B cell (primary cell): ENCODE measurements around the gene NMB. TPM values are rescaled to one million over a fixed set of nuclear protein-coding genes. Genes with fewer than 3 reads are reported as not detected.

Experiments used
- ATAC-seq: fragments of 200-7000 bp; cut with Tn5 transposase; one replicate; pipeline ENCODE4 v1.10.0; 2021; ENCODE audit warnings: low read depth, mild to moderate bottlenecking, moderate number of reproducible peaks, moderate library complexity
- CTCF ChIA-PET: fragments of 350-600 bp; sonication (Branson Sonifier 250); formaldehyde crosslinking; loops from one replicate; lab custom pipeline; 2021; ENCODE audit warnings: antibody characterized with exemption, inconsistent platforms; lab: Charles Lee
- POLR2A ChIA-PET: fragments of 350-600 bp; sonication (Branson Sonifier 250); formaldehyde crosslinking; loops from one replicate; lab custom pipeline; 2021; ENCODE audit warnings: antibody characterized with exemption; lab: Charles Lee
- DNase-seq: peaks from one replicate; pipeline ENCODE4 v3.0.0; 2013
- H2AFZ ChIP-seq: 2 replicates; pipeline ENCODE4 v1.6.1; 2012; ENCODE audit warnings: mild to moderate bottlenecking, low read depth, low read length; ENCODE audit not compliant: insufficient read depth, poor library complexity, severe bottlenecking
- H3K27ac ChIP-seq, 2 donors: 1 replicate in 1 of 2; 2 replicates in 1 of 2; pipeline ENCODE4 v1.5.1; 2012 to 2013; ENCODE audit warnings: low read length in 2 of 2, mild to moderate bottlenecking in 2 of 2, moderate library complexity in 1 of 2
- H3K27me3 ChIP-seq, 4 experiments: fragments of 200-600 bp in 1 of 4; sonication (generic) in 1 of 4; replicated peaks in 1 of 4; 1 replicate in 2 of 4; 2 replicates in 2 of 4; pipeline versions ENCODE4 v1.6.1 to v1.7.0; 2013 to 2016; ENCODE audit warnings: low read length in 3 of 4, mild to moderate bottlenecking in 2 of 4, mixed read lengths in 1 of 4, moderate library complexity in 1 of 4; ENCODE audit not compliant: insufficient read depth in 4 of 4, control insufficient read depth in 3 of 4; ENCODE audit errors: control extremely low read depth in 1 of 4
- H3K36me3 ChIP-seq, 2 experiments: replicated peaks in 1 of 2; 1 replicate in 1 of 2; 2 replicates in 1 of 2; pipeline versions ENCODE4 v1.6.1 to v1.7.1; 2013; ENCODE audit warnings: low read length in 1 of 2; ENCODE audit not compliant: insufficient read depth in 2 of 2, control insufficient read depth in 1 of 2; ENCODE audit errors: control extremely low read depth in 1 of 2, extremely low read depth in 1 of 2
- H3K4me1 ChIP-seq, 2 donors: fragments of 200-600 bp in 1 of 2; sonication (generic) in 1 of 2; 1 replicate in 1 of 2; 2 replicates in 1 of 2; pipeline versions ENCODE4 v1.5.1 to v1.6.1; 2013 to 2017; ENCODE audit warnings: low read length in 2 of 2; ENCODE audit not compliant: control insufficient read depth in 2 of 2, insufficient read depth in 2 of 2
- H3K4me2 ChIP-seq: replicated peaks from 2 replicates; pipeline ENCODE3; 2012; ENCODE audit warnings: mild to moderate bottlenecking, low read depth, low read length; ENCODE audit not compliant: poor library complexity, severe bottlenecking
- H3K4me3 ChIP-seq, 5 experiments: fragments of 200-600 bp in 1 of 5; sonication (generic) in 1 of 5; 1 replicate in 3 of 5; 2 replicates in 2 of 5; pipeline versions ENCODE4 v1.5.1 to v1.7.0; 2011 to 2016; ENCODE audit warnings: low read length in 4 of 5, mild to moderate bottlenecking in 4 of 5, low read depth in 2 of 5, control low read depth in 1 of 5, moderate library complexity in 1 of 5; ENCODE audit not compliant: insufficient read depth in 1 of 5; ENCODE audit errors: control extremely low read depth in 1 of 5, extremely low read depth in 1 of 5
- H3K79me2 ChIP-seq: fragments of 200-600 bp; sonication (generic); one replicate; pipeline ENCODE4 v1.6.0; 2016; ENCODE audit warnings: low read length; ENCODE audit not compliant: control insufficient read depth, insufficient read depth
- H3K9ac ChIP-seq: fragments of 200-600 bp; sonication (generic); 2 replicates; pipeline ENCODE4 v1.6.1; 2017; ENCODE audit warnings: mild to moderate bottlenecking, low read length, moderate library complexity
- H3K9me3 ChIP-seq, 3 donors: one replicate each; pipeline versions ENCODE4 v1.6.1 to v1.7.1; 2013; ENCODE audit warnings: low read length in 2 of 3; ENCODE audit not compliant: control insufficient read depth in 2 of 3, insufficient read depth in 1 of 3; ENCODE audit errors: control extremely low read depth in 1 of 3
- H4K20me1 ChIP-seq: 2 replicates; pipeline ENCODE4 v1.6.0; 2012; ENCODE audit warnings: mild to moderate bottlenecking, low read length; ENCODE audit not compliant: insufficient read depth, control insufficient read depth, poor library complexity, severe bottlenecking
- H3K27ac Mint-ChIP-seq: one replicate; pipeline ENCODE4 v1.8.0; 2021; ENCODE audit warnings: mixed read lengths
- H3K27me3 Mint-ChIP-seq: one replicate; pipeline ENCODE4 v1.8.0; 2021; ENCODE audit warnings: mixed read lengths
- H3K4me1 Mint-ChIP-seq: one replicate; pipeline ENCODE4 v1.8.0; 2021; ENCODE audit warnings: mixed read lengths
- H3K4me3 Mint-ChIP-seq: one replicate; pipeline ENCODE4 v1.8.0; 2021; ENCODE audit warnings: mixed read lengths
- H3K9me3 Mint-ChIP-seq: one replicate; pipeline ENCODE4 v1.8.0; 2022; ENCODE audit warnings: mixed read lengths; ENCODE audit not compliant: insufficient read depth
- CTCF ChIP-seq: fragments of 200-600 bp; IDR thresholded peaks from one replicate; pipeline ENCODE4 v1.8.0; 2022; ENCODE audit warnings: antibody characterized with exemption, mild to moderate bottlenecking
- EZH2 ChIP-seq: IDR thresholded peaks from 2 replicates; pipeline ENCODE4 v1.6.1; 2012; ENCODE audit warnings: borderline replicate concordance, low read depth, mild to moderate bottlenecking, moderate library complexity, low read length; ENCODE audit not compliant: insufficient read depth, poor library complexity, severe bottlenecking
- WGBS: methylation state at CpG from one replicate; pipeline ENCODE4 v1.1.5; 2013; ENCODE audit warnings: missing lambda C conversion rate; ENCODE audit not compliant: insufficient coverage; 5-methylcytosine and 5-hydroxymethylcytosine counted together
- intact Hi-C: fragments of 100-400 bp; cut with micrococcal nuclease; formaldehyde crosslinking; loops from one replicate; pipeline ENCODE4 v1.10.0; 2022
- polyA plus RNA-seq: library from polyadenylated mRNA; depleted of rRNA; stranded (reverse); fragments of >200 nt; gene quantifications from 2 replicates; pipeline ENCODE4 v1.2.3, GENCODE V29; 2012
- total RNA-seq, 2 donors: library from RNA; stranded (reverse); fragments of 120-200 nt in 1 of 2; gene quantifications; 1 replicate in 1 of 2; 2 replicates in 1 of 2; pipeline versions ENCODE4 v1.2.3 to v1.2.4, GENCODE V29; 2013 to 2022

NMB gene
- total and polyA plus RNA-seq, 2 donors (not counting 1 experiment from before 2014, with no cell fraction given) = 2.3 to 3.0 TPM

GRCh38 chr15:84638103-84638502, 19.9 kb downstream of the NMB start:
- Histone ChIP-seq H3K4me2 (no peak overlapping the region), H3K4me3 (no peak overlapping the region), H4K20me1 (no peaks in the 10 kb centered on the region), H3K27ac (no peak overlapping the region), H3K4me1 (peaks cover 11 to 20% of the 10 kb centered on the region in 2 donors), H3K27me3 (no peaks in the 10 kb centered on the region), H3K9me3 (no peaks in the 10 kb centered on the region), H2AFZ (no peak overlapping the region), H3K36me3 (peaks cover 0 to 55% of the 10 kb centered on the region in 2 experiments), H3K79me2 (peaks cover 20% of the 10 kb centered on the region), H3K9ac (no peak overlapping the region)
- POLR2A ChIA-PET = no interaction called here
- no CpG with 5 or more reads among the region's 3 CpGs for WGBS
- H3K4me3 Mint-ChIP-seq = no peak overlapping the region
- H3K9me3 Mint-ChIP-seq = no peaks in the 10 kb centered on the region
- DNase-seq = no peak
- no peaks in the 10 kb centered on the region for H3K27me3 Mint-ChIP-seq
- H3K4me1 Mint-ChIP-seq = peaks cover 25% of the 10 kb centered on the region
- peak overlapping the region; percentile 15 for H3K27ac Mint-ChIP-seq
- ATAC-seq = no peak
- intact Hi-C loops = no loop called here
- no peak for TF ChIP-seq EZH2
- TF ChIP-seq CTCF = no peak
- CTCF ChIA-PET = interaction anchor here (1.6 kb wide), 1 partner anchor 39 kb away, joined by 5 read pairs; no protein-coding TSS in a partner anchor

- DNase-seq = no peak
- Histone ChIP-seq H3K27me3 (no peaks in the 10 kb centered on the region), H3K4me1 (peaks cover 26 to 41% of the 10 kb centered on the region in 2 donors), H3K9ac (peak overlapping the region; percentile 62), H3K9me3 (no peaks in the 10 kb centered on the region), H2AFZ (peak overlapping the region; percentile 75), H3K4me2 (peak overlapping the region; percentile 83), H3K36me3 (peaks cover 0 to 25% of the 10 kb centered on the region in 2 experiments), H3K4me3 (peak overlapping the region; percentile 19 to 71 (median 65)), H4K20me1 (no peaks in the 10 kb centered on the region), H3K27ac (peak overlapping the region in 1 of 2 donors; percentile 71), H3K79me2 (peaks cover 29% of the 10 kb centered on the region)
- no peak for ATAC-seq
- Mint-ChIP-seq H3K4me3 (peak overlapping the region; percentile 97), H3K27me3 (no peaks in the 10 kb centered on the region), H3K27ac (peak overlapping the region; percentile 57), H3K4me1 (peaks cover 41% of the 10 kb centered on the region), H3K9me3 (no peaks in the 10 kb centered on the region)
- ChIA-PET POLR2A (interaction anchor here (0.6 to 1.6 kb wide), 4 partner anchors 14 to 363 kb away, joined by 3 to 23 read pairs (median 4); partner anchors contain the start of gene WDR73), CTCF (interaction anchor here (1.0 to 3.1 kb wide), 5 partner anchors 12 to 63 kb away, joined by 3 to 21 read pairs (median 4); partner anchors contain the start of gene WDR73)
- no peak for TF ChIP-seq CTCF
- TF ChIP-seq EZH2 = no peak
- WGBS = 20% methylated on average over 15 of the region's 23 CpGs
- intact Hi-C loops = no loop called here
Observed at GRCh38 chr15:84634228-84634837, 23.7 kb downstream of the NMB start.
